Choroid plexus epithelial cell (primary cell): ENCODE data around the gene EYS.

Source experiments
- DNase-seq: peaks from one replicate; pipeline ENCODE4 v3.0.0-alpha.2; 2010; ENCODE audit warnings: low read depth
- H3K4me3 ChIP-seq: 2 replicates; pipeline ENCODE4 v1.5.1; 2011; ENCODE audit warnings: low read depth, mild to moderate bottlenecking, control low read depth, low read length, moderate library complexity
- CTCF ChIP-seq: conservative IDR thresholded peaks from 2 replicates; pipeline ENCODE4 v1.5.1; 2011; ENCODE audit warnings: low read depth, mild to moderate bottlenecking, control low read depth, inconsistent platforms, low read length, moderate library complexity

Gene EYS

DNA sequence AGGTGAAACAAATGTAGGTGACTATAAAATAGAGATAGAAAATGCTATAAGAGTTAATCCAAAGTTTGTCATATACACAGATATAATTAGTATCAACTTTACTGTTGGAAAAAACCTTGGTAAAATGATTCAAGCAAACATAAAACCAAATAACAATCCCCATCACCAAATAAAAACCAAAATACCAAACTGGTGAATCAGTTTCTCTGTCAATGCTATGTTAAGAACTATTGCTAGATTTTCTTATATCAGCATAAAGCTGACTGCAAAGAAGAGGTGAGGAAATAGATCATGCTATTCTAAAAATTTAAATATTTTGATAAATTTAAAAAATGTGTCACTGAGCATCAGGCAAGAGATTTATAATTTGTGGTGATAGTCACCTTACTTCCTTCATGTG, 1413.0 kb downstream of the EYS start:
- peak; percentile 40 for DNase-seq
- TF ChIP-seq CTCF, result no peak
- H3K4me3 ChIP-seq, result no peak overlapping the region

DNA sequence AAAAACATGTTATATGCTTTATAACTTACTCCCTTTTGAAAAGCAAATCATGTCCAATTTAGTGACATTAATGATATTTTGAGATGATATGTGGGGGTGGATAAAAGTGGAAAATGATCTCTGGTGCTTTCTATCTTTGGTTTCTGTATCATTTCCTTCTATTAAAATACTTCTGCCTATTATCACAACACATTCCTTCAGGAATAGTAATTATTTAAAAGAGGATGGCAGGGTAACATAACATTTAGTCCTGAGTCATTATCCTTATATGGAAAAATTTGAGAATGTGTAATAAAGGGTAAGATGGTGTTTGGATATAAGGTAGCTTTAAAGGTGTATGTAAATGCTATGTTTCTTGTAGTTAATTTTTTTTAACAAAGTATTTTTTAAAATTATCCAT, 1413.7 kb downstream of the EYS start:
- peak; percentile 26 for DNase-seq
- TF ChIP-seq CTCF, result no peak
- no peak overlapping the region for H3K4me3 ChIP-seq

DNA sequence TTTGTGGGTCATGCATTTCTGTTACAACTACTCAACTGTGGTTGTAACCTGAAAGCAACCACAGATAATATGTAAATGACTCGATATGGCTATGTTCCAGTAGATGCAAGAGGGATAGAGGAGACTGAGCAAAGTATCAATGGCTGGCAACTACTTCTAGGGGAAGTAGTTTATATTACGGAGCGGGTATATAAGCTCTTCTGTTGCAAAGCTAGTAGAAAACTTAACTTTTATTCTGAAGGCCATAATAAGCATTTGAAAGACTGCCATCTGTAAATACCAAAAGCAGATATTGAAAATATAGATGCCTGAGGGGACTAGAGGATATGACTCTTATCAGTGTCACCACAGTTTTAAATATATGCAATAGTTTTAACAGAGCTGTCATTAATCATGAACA, 1416.2 kb downstream of the EYS start:
- no peak for TF ChIP-seq CTCF
- DNase-seq, result no peak
- no peak overlapping the region for H3K4me3 ChIP-seq

DNA sequence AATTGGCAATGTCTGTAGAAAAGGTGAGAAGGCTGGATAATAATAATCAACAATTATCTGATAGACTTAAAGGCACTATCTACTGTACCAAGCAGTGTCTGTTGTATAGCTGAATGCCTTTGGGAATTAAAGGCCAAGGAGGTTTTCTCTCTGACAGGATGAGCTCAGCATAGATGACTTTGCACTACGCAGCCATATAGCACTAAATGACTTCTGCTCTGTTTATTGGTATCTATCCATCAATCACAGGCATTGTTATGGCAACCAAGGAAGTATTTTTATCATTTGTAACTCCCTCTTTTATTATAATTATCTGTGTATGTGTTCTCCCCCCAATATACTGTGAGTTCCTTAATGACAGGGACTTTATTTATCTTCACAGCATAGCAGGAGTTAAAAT, 1417.1 kb downstream of the EYS start:
- no peak for DNase-seq
- no peak for TF ChIP-seq CTCF
- H3K4me3 ChIP-seq, result no peak overlapping the region

GRCh38 chr6:64288351-64288750, 1418.7 kb downstream of the EYS start:
- no peak for DNase-seq
- H3K4me3 ChIP-seq, result no peak overlapping the region
- TF ChIP-seq CTCF, result no peak

GRCh38 chr6:64281167-64281566, 1425.9 kb downstream of the EYS start:
- DNase-seq, result no peak
- TF ChIP-seq CTCF, result no peak
- H3K4me3 ChIP-seq, result no peak overlapping the region

DNA sequence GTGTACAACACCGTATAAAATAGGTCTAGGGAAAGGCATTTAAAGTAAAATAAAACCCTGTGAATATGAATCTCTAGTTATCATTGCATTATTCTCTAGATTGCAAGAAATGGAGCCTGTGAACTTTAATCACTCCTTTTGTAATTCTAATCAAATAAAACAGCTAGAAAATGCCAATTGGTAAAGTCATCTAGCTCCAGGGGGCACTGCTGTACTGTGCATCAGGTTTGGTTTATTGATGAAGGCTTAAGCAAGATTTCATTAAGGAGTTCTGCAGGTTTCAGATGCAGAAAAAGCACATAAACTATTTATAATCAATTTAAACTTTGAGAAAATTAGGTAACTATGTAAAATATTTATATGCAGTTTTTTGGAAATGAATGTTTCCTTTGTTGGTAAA, 1426.5 kb downstream of the EYS start:
- peak; percentile 76 for TF ChIP-seq CTCF
- no peak overlapping the region for H3K4me3 ChIP-seq
- DNase-seq, result peak; percentile 80
